ENCODE data around the gene HBM.

GRCh38 chr16:212999-213398 is 47.2 kb downstream of the HBM start:
- no peak for TF ChIP-seq CTCF (IDR thresholded peaks at IDR 0.05)
- no peak for TF ChIP-seq POLR2A (IDR thresholded peaks at IDR 0.05)

Data from tibial nerve (tissue), 3 donors.